HL-60 (cell line): ENCODE measurements around the gene POU2F1.

ENCODE experiments used
- GABPA ChIP-seq: IDR thresholded peaks from 2 replicates; pipeline ENCODE4 v1.6.1; 2012; ENCODE audit warnings: low read depth
- TF ChIP-seq, protein P1 (sequence below): IDR thresholded peaks from one replicate; pipeline ENCODE4 v1.5.1; 2011; ENCODE audit warnings: low read length, control low read depth, inconsistent platforms; ENCODE audit not compliant: insufficient read depth
- TF ChIP-seq, protein P2 (sequence below): IDR thresholded peaks from 2 replicates; pipeline ENCODE4 v1.6.1; 2012; ENCODE audit warnings: low read depth; ENCODE audit not compliant: insufficient replicate concordance

- TF ChIP-seq, protein P1, sequence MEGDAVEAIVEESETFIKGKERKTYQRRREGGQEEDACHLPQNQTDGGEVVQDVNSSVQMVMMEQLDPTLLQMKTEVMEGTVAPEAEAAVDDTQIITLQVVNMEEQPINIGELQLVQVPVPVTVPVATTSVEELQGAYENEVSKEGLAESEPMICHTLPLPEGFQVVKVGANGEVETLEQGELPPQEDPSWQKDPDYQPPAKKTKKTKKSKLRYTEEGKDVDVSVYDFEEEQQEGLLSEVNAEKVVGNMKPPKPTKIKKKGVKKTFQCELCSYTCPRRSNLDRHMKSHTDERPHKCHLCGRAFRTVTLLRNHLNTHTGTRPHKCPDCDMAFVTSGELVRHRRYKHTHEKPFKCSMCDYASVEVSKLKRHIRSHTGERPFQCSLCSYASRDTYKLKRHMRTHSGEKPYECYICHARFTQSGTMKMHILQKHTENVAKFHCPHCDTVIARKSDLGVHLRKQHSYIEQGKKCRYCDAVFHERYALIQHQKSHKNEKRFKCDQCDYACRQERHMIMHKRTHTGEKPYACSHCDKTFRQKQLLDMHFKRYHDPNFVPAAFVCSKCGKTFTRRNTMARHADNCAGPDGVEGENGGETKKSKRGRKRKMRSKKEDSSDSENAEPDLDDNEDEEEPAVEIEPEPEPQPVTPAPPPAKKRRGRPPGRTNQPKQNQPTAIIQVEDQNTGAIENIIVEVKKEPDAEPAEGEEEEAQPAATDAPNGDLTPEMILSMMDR = peak; percentile 16
- TF ChIP-seq, protein P2, sequence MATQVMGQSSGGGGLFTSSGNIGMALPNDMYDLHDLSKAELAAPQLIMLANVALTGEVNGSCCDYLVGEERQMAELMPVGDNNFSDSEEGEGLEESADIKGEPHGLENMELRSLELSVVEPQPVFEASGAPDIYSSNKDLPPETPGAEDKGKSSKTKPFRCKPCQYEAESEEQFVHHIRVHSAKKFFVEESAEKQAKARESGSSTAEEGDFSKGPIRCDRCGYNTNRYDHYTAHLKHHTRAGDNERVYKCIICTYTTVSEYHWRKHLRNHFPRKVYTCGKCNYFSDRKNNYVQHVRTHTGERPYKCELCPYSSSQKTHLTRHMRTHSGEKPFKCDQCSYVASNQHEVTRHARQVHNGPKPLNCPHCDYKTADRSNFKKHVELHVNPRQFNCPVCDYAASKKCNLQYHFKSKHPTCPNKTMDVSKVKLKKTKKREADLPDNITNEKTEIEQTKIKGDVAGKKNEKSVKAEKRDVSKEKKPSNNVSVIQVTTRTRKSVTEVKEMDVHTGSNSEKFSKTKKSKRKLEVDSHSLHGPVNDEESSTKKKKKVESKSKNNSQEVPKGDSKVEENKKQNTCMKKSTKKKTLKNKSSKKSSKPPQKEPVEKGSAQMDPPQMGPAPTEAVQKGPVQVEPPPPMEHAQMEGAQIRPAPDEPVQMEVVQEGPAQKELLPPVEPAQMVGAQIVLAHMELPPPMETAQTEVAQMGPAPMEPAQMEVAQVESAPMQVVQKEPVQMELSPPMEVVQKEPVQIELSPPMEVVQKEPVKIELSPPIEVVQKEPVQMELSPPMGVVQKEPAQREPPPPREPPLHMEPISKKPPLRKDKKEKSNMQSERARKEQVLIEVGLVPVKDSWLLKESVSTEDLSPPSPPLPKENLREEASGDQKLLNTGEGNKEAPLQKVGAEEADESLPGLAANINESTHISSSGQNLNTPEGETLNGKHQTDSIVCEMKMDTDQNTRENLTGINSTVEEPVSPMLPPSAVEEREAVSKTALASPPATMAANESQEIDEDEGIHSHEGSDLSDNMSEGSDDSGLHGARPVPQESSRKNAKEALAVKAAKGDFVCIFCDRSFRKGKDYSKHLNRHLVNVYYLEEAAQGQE = no peak
- TF ChIP-seq GABPA = no peak
Measured at GRCh38 chr1:167401260-167401873, 180.7 kb downstream of the POU2F1 start.
